Measurements from ENCODE around the gene PDZD2. TPM values are rescaled to one million over a fixed set of nuclear protein-coding genes. Genes with fewer than 3 reads are reported as not detected.

The PDZD2 gene
- total RNA-seq, 2 experiments from 2014 or later = not detected

- H3K4me3 Mint-ChIP-seq = no peak overlapping the region
- H3K36me3 Mint-ChIP-seq (ENCODE audit: low read depth) = no peaks in the 10 kb centered on the region
- ATAC-seq (no peak), DNase-seq (no peak)
- no peaks in the 10 kb centered on the region for H3K4me1 Mint-ChIP-seq (ENCODE audit: low read depth)
- no peak overlapping the region for H3K27ac Mint-ChIP-seq
- ChIA-PET CTCF (no interaction called here), POLR2A (no interaction called here)
- peaks cover 3% of the 10 kb centered on the region for H3K27me3 Mint-ChIP-seq (ENCODE audit: low read depth)
- no peaks in the 10 kb centered on the region for H3K9me3 Mint-ChIP-seq (ENCODE audit: insufficient read depth)
These were observed 62.8 kb downstream of the PDZD2 start for GRCh38 chr5:31701642-31702299.

- Mint-ChIP-seq H3K4me3 (no peak overlapping the region), H3K36me3 (ENCODE audit: low read depth) (no peaks in the 10 kb centered on the region), H3K27me3 (ENCODE audit: low read depth) (peaks cover 3% of the 10 kb centered on the region), H3K9me3 (ENCODE audit: insufficient read depth) (no peaks in the 10 kb centered on the region), H3K27ac (no peak overlapping the region), H3K4me1 (ENCODE audit: low read depth) (no peaks in the 10 kb centered on the region)
- ChIA-PET POLR2A (no interaction called here), CTCF (no interaction called here)
- ATAC-seq = no peak
- DNase-seq = no peak
These were observed 63.8 kb downstream of the PDZD2 start for GRCh38 chr5:31702712-31703111.

- no peak for DNase-seq
- peaks cover 3% of the 10 kb centered on the region for H3K27me3 Mint-ChIP-seq (ENCODE audit: low read depth)
- H3K27ac Mint-ChIP-seq = no peak overlapping the region
- ChIA-PET POLR2A (interaction anchor here (0.6 kb wide), 1 partner anchor 37 kb away, joined by 5 read pairs; no protein-coding TSS in a partner anchor), CTCF (no interaction called here)
- H3K36me3 Mint-ChIP-seq (ENCODE audit: low read depth) = no peaks in the 10 kb centered on the region
- no peaks in the 10 kb centered on the region for H3K9me3 Mint-ChIP-seq (ENCODE audit: insufficient read depth)
- H3K4me3 Mint-ChIP-seq = no peak overlapping the region
- H3K4me1 Mint-ChIP-seq (ENCODE audit: low read depth) = no peaks in the 10 kb centered on the region
- ATAC-seq = no peak
These were observed 64.8 kb downstream of the PDZD2 start for GRCh38 chr5:31703757-31704156.

GRCh38 chr5:31706186-31706585, 67.3 kb downstream of the PDZD2 start:
- Mint-ChIP-seq H3K27me3 (ENCODE audit: low read depth) (peaks cover 3% of the 10 kb centered on the region), H3K27ac (no peak overlapping the region), H3K4me1 (ENCODE audit: low read depth) (no peaks in the 10 kb centered on the region), H3K9me3 (ENCODE audit: insufficient read depth) (no peaks in the 10 kb centered on the region), H3K36me3 (ENCODE audit: low read depth) (no peaks in the 10 kb centered on the region), H3K4me3 (no peak overlapping the region)
- ATAC-seq (no peak), DNase-seq (no peak)
- POLR2A ChIA-PET = no interaction called here
- CTCF ChIA-PET = no interaction called here

GRCh38 chr5:31707329-31707728, 68.4 kb downstream of the PDZD2 start:
- POLR2A ChIA-PET = no interaction called here
- Mint-ChIP-seq H3K9me3 (ENCODE audit: insufficient read depth) (no peaks in the 10 kb centered on the region), H3K4me1 (ENCODE audit: low read depth) (no peaks in the 10 kb centered on the region), H3K36me3 (ENCODE audit: low read depth) (no peaks in the 10 kb centered on the region), H3K27me3 (ENCODE audit: low read depth) (peaks cover 3% of the 10 kb centered on the region), H3K4me3 (no peak overlapping the region), H3K27ac (no peak overlapping the region)
- CTCF ChIA-PET = no interaction called here
- ATAC-seq = no peak
- DNase-seq = no peak

GRCh38 chr5:31708089-31708488, 69.2 kb downstream of the PDZD2 start:
- Mint-ChIP-seq H3K4me1 (ENCODE audit: low read depth) (no peaks in the 10 kb centered on the region), H3K9me3 (ENCODE audit: insufficient read depth) (no peaks in the 10 kb centered on the region), H3K4me3 (no peak overlapping the region), H3K27ac (no peak overlapping the region), H3K36me3 (ENCODE audit: low read depth) (no peaks in the 10 kb centered on the region), H3K27me3 (ENCODE audit: low read depth) (peaks cover 3% of the 10 kb centered on the region)
- DNase-seq (no peak), ATAC-seq (no peak)
- POLR2A ChIA-PET = no interaction called here
- CTCF ChIA-PET = no interaction called here

- no peak for ATAC-seq
- POLR2A ChIA-PET = no interaction called here
- H3K27ac Mint-ChIP-seq = no peak overlapping the region
- no peak overlapping the region for H3K4me3 Mint-ChIP-seq
- CTCF ChIA-PET = no interaction called here
- no peak for DNase-seq
- no peaks in the 10 kb centered on the region for H3K4me1 Mint-ChIP-seq (ENCODE audit: low read depth)
- H3K27me3 Mint-ChIP-seq (ENCODE audit: low read depth) = no peaks in the 10 kb centered on the region
- H3K36me3 Mint-ChIP-seq (ENCODE audit: low read depth) = no peaks in the 10 kb centered on the region
- no peaks in the 10 kb centered on the region for H3K9me3 Mint-ChIP-seq (ENCODE audit: insufficient read depth)
These were observed 72.4 kb downstream of the PDZD2 start for GRCh38 chr5:31711363-31711762.

- H3K4me1 Mint-ChIP-seq (ENCODE audit: low read depth) = no peaks in the 10 kb centered on the region
- CTCF ChIA-PET = no interaction called here
- no peaks in the 10 kb centered on the region for H3K9me3 Mint-ChIP-seq (ENCODE audit: insufficient read depth)
- ATAC-seq (no peak), DNase-seq (no peak)
- no peaks in the 10 kb centered on the region for H3K27me3 Mint-ChIP-seq (ENCODE audit: low read depth)
- POLR2A ChIA-PET = no interaction called here
- no peak overlapping the region for H3K4me3 Mint-ChIP-seq
- no peaks in the 10 kb centered on the region for H3K36me3 Mint-ChIP-seq (ENCODE audit: low read depth)
- no peak overlapping the region for H3K27ac Mint-ChIP-seq
These were observed 73.1 kb downstream of the PDZD2 start for GRCh38 chr5:31711935-31712592.

- CTCF ChIA-PET = no interaction called here
- Mint-ChIP-seq H3K27ac (no peak overlapping the region), H3K4me3 (no peak overlapping the region), H3K9me3 (ENCODE audit: insufficient read depth) (no peaks in the 10 kb centered on the region), H3K27me3 (ENCODE audit: low read depth) (no peaks in the 10 kb centered on the region), H3K4me1 (ENCODE audit: low read depth) (no peaks in the 10 kb centered on the region), H3K36me3 (ENCODE audit: low read depth) (no peaks in the 10 kb centered on the region)
- DNase-seq (no peak), ATAC-seq (no peak)
- POLR2A ChIA-PET = no interaction called here
These were observed 78.6 kb downstream of the PDZD2 start for GRCh38 chr5:31717561-31717960.

- DNase-seq (no peak), ATAC-seq (no peak)
- POLR2A ChIA-PET = no interaction called here
- no peak overlapping the region for H3K4me3 Mint-ChIP-seq
- no peaks in the 10 kb centered on the region for H3K9me3 Mint-ChIP-seq (ENCODE audit: insufficient read depth)
- CTCF ChIA-PET = no interaction called here
- H3K4me1 Mint-ChIP-seq (ENCODE audit: low read depth) = no peaks in the 10 kb centered on the region
- H3K36me3 Mint-ChIP-seq (ENCODE audit: low read depth) = no peaks in the 10 kb centered on the region
- H3K27ac Mint-ChIP-seq = no peak overlapping the region
- no peaks in the 10 kb centered on the region for H3K27me3 Mint-ChIP-seq (ENCODE audit: low read depth)
These were observed 81.1 kb downstream of the PDZD2 start for GRCh38 chr5:31720004-31720403.

- Mint-ChIP-seq H3K4me3 (no peak overlapping the region), H3K27me3 (ENCODE audit: low read depth) (no peaks in the 10 kb centered on the region), H3K27ac (no peak overlapping the region), H3K4me1 (ENCODE audit: low read depth) (no peaks in the 10 kb centered on the region), H3K36me3 (ENCODE audit: low read depth) (no peaks in the 10 kb centered on the region), H3K9me3 (ENCODE audit: insufficient read depth) (no peaks in the 10 kb centered on the region)
- ATAC-seq = no peak
- ChIA-PET POLR2A (no interaction called here), CTCF (no interaction called here)
- no peak for DNase-seq
These were observed 81.9 kb downstream of the PDZD2 start for GRCh38 chr5:31720811-31721345.

- Mint-ChIP-seq H3K36me3 (ENCODE audit: low read depth) (no peaks in the 10 kb centered on the region), H3K9me3 (ENCODE audit: insufficient read depth) (no peaks in the 10 kb centered on the region), H3K4me1 (ENCODE audit: low read depth) (no peaks in the 10 kb centered on the region), H3K27ac (no peak overlapping the region), H3K4me3 (no peak overlapping the region), H3K27me3 (ENCODE audit: low read depth) (no peaks in the 10 kb centered on the region)
- ATAC-seq = no peak
- ChIA-PET POLR2A (no interaction called here), CTCF (no interaction called here)
- no peak for DNase-seq
These were observed 83.2 kb downstream of the PDZD2 start for GRCh38 chr5:31722111-31722510.

GRCh38 chr5:31725996-31726395, 87.1 kb downstream of the PDZD2 start:
- CTCF ChIA-PET = no interaction called here
- Mint-ChIP-seq H3K27me3 (ENCODE audit: low read depth) (no peaks in the 10 kb centered on the region), H3K4me3 (no peak overlapping the region), H3K9me3 (ENCODE audit: insufficient read depth) (no peaks in the 10 kb centered on the region), H3K36me3 (ENCODE audit: low read depth) (no peaks in the 10 kb centered on the region), H3K27ac (no peak overlapping the region), H3K4me1 (ENCODE audit: low read depth) (no peaks in the 10 kb centered on the region)
- POLR2A ChIA-PET = no interaction called here
- DNase-seq = no peak
- ATAC-seq = no peak

All from activated CD8-positive, alpha-beta T cell treated with anti-CD3 and anti-CD28 coated beads, Interleukin-2, amount 10 ng/mL, durations not matched to agents 7 days and 5 days (primary cell).